H54 (cell line): ENCODE data around the gene PLCZ1.

Source experiments
- DNase-seq: peaks from one replicate; pipeline ENCODE4 v3.0.0; 2011; ENCODE audit warnings: low spot score, mixed read lengths; ENCODE audit not compliant: insufficient read length
- FAIRE-seq: peaks from 3 replicates; lab custom pipeline; 2011; peaks lifted over from hg19 to GRCh38; lab: Jason Lieb, UNC
- POLR2A ChIP-seq: IDR thresholded peaks from 2 replicates; pipeline ENCODE4 v1.6.1; 2011; ENCODE audit warnings: low read depth, mild to moderate bottlenecking, low read length

The PLCZ1 gene

GRCh38 chr12:18684430-18684829 is 53.4 kb downstream of the PLCZ1 start:
- FAIRE-seq (no peak), DNase-seq (no peak)
- TF ChIP-seq POLR2A: no peak

- no peak for TF ChIP-seq POLR2A
- FAIRE-seq: peak; percentile 78
- no peak for DNase-seq
Measured at GRCh38 chr12:18683327-18684013, 54.3 kb downstream of the PLCZ1 start.

- TF ChIP-seq POLR2A: no peak
- no peak for DNase-seq
- FAIRE-seq: no peak
Measured at GRCh38 chr12:18681818-18682217, 56.0 kb downstream of the PLCZ1 start.

- DNase-seq (no peak), FAIRE-seq (no peak)
- TF ChIP-seq POLR2A: no peak
Measured at GRCh38 chr12:18676996-18677588, 60.7 kb downstream of the PLCZ1 start.

GRCh38 chr12:18676141-18676540 is 61.7 kb downstream of the PLCZ1 start:
- no peak for FAIRE-seq
- TF ChIP-seq POLR2A: no peak
- no peak for DNase-seq

- FAIRE-seq: no peak
- no peak for TF ChIP-seq POLR2A
- no peak for DNase-seq
Measured at GRCh38 chr12:18658829-18659228, 79.0 kb downstream of the PLCZ1 start.

- TF ChIP-seq POLR2A: no peak
- FAIRE-seq (no peak), DNase-seq (no peak)
Measured at GRCh38 chr12:18658179-18658578, 79.6 kb downstream of the PLCZ1 start.

- no peak for TF ChIP-seq POLR2A
- FAIRE-seq (no peak), DNase-seq (no peak)
Measured at GRCh38 chr12:18655351-18655750, 82.5 kb downstream of the PLCZ1 start.

GRCh38 chr12:18653465-18653864 is 84.3 kb downstream of the PLCZ1 start:
- FAIRE-seq: no peak
- DNase-seq: no peak
- no peak for TF ChIP-seq POLR2A

GRCh38 chr12:18652596-18652995 is 85.2 kb downstream of the PLCZ1 start:
- FAIRE-seq: no peak
- DNase-seq: no peak
- TF ChIP-seq POLR2A: no peak

- DNase-seq (no peak), FAIRE-seq (no peak)
- TF ChIP-seq POLR2A: no peak
Measured at GRCh38 chr12:18651525-18651924, 86.3 kb downstream of the PLCZ1 start.

- DNase-seq (no peak), FAIRE-seq (no peak)
- no peak for TF ChIP-seq POLR2A
Measured at GRCh38 chr12:18646286-18646890, 91.4 kb downstream of the PLCZ1 start.

- no peak for FAIRE-seq
- no peak for DNase-seq
- TF ChIP-seq POLR2A: no peak
Measured at GRCh38 chr12:18644564-18644963, 93.2 kb downstream of the PLCZ1 start.

GRCh38 chr12:18643681-18644080 is 94.1 kb downstream of the PLCZ1 start:
- DNase-seq (no peak), FAIRE-seq (no peak)

More at GRCh38 chr12:18643681-18644080, 94.1 kb downstream of the PLCZ1 start:
- TF ChIP-seq POLR2A: no peak
